Right atrium auricular region (tissue), 2 donors: ENCODE results near the gene BIRC7. TPM values are rescaled to one million over a fixed set of nuclear protein-coding genes. Genes with fewer than 3 reads are reported as not detected.

ENCODE experiments used
- DNase-seq: peaks from one replicate; pipeline ENCODE4 v3.0.0-alpha.2; 2019; ENCODE audit warnings: low spot score
- H3K27ac ChIP-seq, 2 donors: fragments of 200-600 bp; sonication (generic); 1 replicate in 1 of 2; 2 replicates in 1 of 2; pipeline ENCODE4 v1.5.1; 2016 to 2019
- H3K27me3 ChIP-seq, 2 donors: fragments of 200-600 bp; sonication (generic); one replicate each; pipeline versions ENCODE4 v1.5.1 to v1.6.0; 2017 to 2019
- H3K36me3 ChIP-seq: fragments of 200-600 bp; sonication (generic); one replicate; pipeline ENCODE4 v1.5.1; 2016
- H3K4me1 ChIP-seq, 2 donors: fragments of 200-600 bp; sonication (generic); one replicate each; pipeline versions ENCODE4 v1.5.1 to v1.6.0; 2017 to 2019
- H3K4me3 ChIP-seq, 2 donors: fragments of 200-600 bp; sonication (generic); 1 replicate in 1 of 2; 2 replicates in 1 of 2; pipeline ENCODE4 v1.5.1; 2017 to 2019; ENCODE audit warnings: mild to moderate bottlenecking in 1 of 2, moderate library complexity in 1 of 2
- H3K9me3 ChIP-seq, 2 donors: fragments of 200-600 bp; sonication (generic); one replicate each; pipeline ENCODE4 v1.5.1; 2019
- total RNA-seq, 2 donors: library from RNA; depleted of rRNA; stranded (reverse); fragments of >200 nt; gene quantifications; one replicate each; pipeline ENCODE4 v1.1.0, GENCODE V29; 2016
- TF ChIP-seq, protein P1 (sequence below), 2 donors: fragments of 200-600 bp; sonication (generic); IDR thresholded peaks; one replicate each; pipeline ENCODE4 v1.5.1; 2019; ENCODE audit warnings: antibody characterized with exemption in 2 of 2

Gene BIRC7
- total RNA-seq, 2 donors from 2014 or later: not detected

DNA sequence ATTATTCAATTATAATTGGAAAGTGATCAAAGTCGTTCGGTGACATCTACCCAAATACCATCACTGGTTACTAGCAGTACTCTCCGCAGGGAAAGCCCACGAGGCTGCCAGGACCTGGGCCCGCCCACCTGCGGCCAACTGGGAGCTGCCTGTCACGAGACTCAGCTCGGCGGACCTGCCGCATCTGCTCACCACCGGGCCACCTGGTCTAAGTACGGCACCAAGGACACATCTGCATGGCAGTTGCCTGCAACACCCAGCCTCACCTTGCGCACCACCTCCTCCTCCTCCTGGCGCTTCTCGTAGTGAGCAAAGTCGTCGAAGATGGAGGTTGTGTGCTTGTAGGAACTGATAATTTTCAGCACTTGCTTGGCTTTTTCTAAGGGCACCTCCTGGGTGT, 33.7 kb upstream of the BIRC7 start:
- Histone ChIP-seq H3K27ac (no peak overlapping the region), H3K9me3 (no peaks in the 10 kb centered on the region), H3K36me3 (peaks cover 68% of the 10 kb centered on the region), H3K4me1 (peaks cover 0 to 19% of the 10 kb centered on the region in 2 donors), H3K27me3 (no peaks in the 10 kb centered on the region), H3K4me3 (no peak overlapping the region)
- TF ChIP-seq, protein P1, sequence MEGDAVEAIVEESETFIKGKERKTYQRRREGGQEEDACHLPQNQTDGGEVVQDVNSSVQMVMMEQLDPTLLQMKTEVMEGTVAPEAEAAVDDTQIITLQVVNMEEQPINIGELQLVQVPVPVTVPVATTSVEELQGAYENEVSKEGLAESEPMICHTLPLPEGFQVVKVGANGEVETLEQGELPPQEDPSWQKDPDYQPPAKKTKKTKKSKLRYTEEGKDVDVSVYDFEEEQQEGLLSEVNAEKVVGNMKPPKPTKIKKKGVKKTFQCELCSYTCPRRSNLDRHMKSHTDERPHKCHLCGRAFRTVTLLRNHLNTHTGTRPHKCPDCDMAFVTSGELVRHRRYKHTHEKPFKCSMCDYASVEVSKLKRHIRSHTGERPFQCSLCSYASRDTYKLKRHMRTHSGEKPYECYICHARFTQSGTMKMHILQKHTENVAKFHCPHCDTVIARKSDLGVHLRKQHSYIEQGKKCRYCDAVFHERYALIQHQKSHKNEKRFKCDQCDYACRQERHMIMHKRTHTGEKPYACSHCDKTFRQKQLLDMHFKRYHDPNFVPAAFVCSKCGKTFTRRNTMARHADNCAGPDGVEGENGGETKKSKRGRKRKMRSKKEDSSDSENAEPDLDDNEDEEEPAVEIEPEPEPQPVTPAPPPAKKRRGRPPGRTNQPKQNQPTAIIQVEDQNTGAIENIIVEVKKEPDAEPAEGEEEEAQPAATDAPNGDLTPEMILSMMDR (IDR thresholded peaks at IDR 0.05): no peak
- no peak for DNase-seq

DNA sequence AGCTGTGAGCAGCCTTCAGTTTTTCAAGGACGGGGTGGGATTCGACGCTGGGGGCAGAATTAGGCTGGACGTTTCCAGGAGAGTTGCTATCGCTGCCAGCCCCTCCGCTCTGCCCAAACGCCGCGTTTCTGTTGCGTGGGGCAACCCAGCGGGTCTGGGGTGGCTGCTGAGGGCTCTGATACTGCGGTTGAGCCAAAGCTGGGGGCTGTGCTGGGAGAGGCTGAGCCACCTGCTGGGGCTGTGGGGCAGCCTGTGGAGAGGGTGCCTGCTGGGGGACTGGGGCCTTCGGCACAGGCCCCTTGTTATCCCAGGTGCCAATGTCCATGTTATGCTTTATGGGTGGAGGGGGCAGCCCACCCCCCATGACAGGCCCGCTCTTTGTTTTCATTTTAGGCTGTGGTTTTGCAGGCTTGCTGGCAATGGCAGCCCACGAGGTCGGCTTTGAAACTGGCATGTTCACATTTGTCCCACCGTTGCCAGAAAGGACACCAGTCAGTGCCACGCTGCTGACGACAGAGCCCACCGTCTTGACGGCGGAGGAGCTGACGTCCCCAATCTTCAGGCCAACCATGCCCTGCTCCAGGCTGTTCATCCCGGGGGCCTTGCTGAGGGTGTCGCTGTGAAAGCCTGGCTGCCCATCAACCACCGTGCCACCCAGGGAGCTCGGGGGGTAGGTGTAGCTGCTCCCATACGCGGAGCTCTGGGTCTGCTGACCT, 32.7 kb upstream of the BIRC7 start:
- H3K27ac ChIP-seq: no peak overlapping the region
- TF ChIP-seq, protein P1 (IDR thresholded peaks at IDR 0.05): no peak
- DNase-seq: no peak
- no peaks in the 10 kb centered on the region for H3K9me3 ChIP-seq
- H3K4me1 ChIP-seq: peaks cover 0 to 13% of the 10 kb centered on the region in 2 donors
- no peak overlapping the region for H3K4me3 ChIP-seq
- H3K36me3 ChIP-seq: peaks cover 75% of the 10 kb centered on the region
- H3K27me3 ChIP-seq: no peaks in the 10 kb centered on the region

GRCh38 chr20:63204362-63204761, 31.3 kb upstream of the BIRC7 start:
- Histone ChIP-seq H3K4me3 (no peak overlapping the region), H3K27me3 (no peaks in the 10 kb centered on the region), H3K4me1 (peaks cover 0 to 6% of the 10 kb centered on the region in 2 donors), H3K27ac (no peak overlapping the region), H3K9me3 (no peaks in the 10 kb centered on the region), H3K36me3 (peaks cover 86% of the 10 kb centered on the region)
- no peak for DNase-seq
- TF ChIP-seq, protein P1 (IDR thresholded peaks at IDR 0.05): no peak

DNA sequence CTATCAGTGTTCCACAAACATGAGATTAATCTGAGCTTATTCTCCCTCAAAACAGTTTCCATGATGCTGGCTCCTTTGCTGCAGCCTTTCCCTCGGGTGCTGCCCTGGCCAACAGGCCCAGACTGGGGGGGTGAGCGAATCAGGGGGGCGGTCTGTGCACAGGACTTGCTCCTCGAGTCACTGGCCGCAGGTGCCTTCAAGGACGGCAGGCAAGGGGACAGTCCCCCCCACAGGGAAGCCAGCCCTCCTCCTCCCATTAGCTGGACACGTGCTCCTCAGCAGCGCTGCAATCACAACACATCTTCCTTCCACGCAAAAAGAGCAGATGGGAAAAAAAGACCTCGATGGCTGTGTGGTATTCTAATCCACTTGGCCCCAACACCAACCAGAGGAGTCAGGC, 29.8 kb upstream of the BIRC7 start:
- H3K4me3 ChIP-seq: no peak overlapping the region
- no peaks in the 10 kb centered on the region for H3K9me3 ChIP-seq
- H3K4me1 ChIP-seq: peaks cover 0 to 19% of the 10 kb centered on the region in 2 donors
- no peak overlapping the region for H3K27ac ChIP-seq
- DNase-seq: no peak
- no peaks in the 10 kb centered on the region for H3K27me3 ChIP-seq
- TF ChIP-seq, protein P1 (IDR thresholded peaks at IDR 0.05): no peak
- H3K36me3 ChIP-seq: peaks cover 87% of the 10 kb centered on the region

- peaks cover 87% of the 10 kb centered on the region for H3K36me3 ChIP-seq
- no peak overlapping the region for H3K27ac ChIP-seq
- no peaks in the 10 kb centered on the region for H3K27me3 ChIP-seq
- no peak overlapping the region for H3K4me3 ChIP-seq
- TF ChIP-seq, protein P1 (IDR thresholded peaks at IDR 0.05): no peak
- DNase-seq: no peak
- no peaks in the 10 kb centered on the region for H3K9me3 ChIP-seq
- peaks cover 0 to 25% of the 10 kb centered on the region in 2 donors for H3K4me1 ChIP-seq
Measured at GRCh38 chr20:63206878-63207277, 28.8 kb upstream of the BIRC7 start.
